Stimulated activated effector memory CD8-positive, alpha-beta T cell treated with anti-CD3 and anti-CD28 coated beads, Interleukin-12 subunit alpha, Interleukin-12 subunit beta, amount 100 ng/mL, for 72 hours (primary cell): ENCODE measurements around the gene CBLC.
"Not testable (repeated sequence)": the region's sequence is repeated elsewhere in the genome, so short reads cannot be mapped to it uniquely, and the experiment has no call there.

ENCODE experiments used
- ATAC-seq: fragments of 150-1000 bp; cut with Tn5 transposase; 2 replicates; pipeline ENCODE4 v1.10.0; 2021
- DNase-seq, 2 donors: peaks; one replicate each; pipeline ENCODE4 v3.0.0; 2021 to 2022; ENCODE audit warnings: low spot score in 2 of 2
- H3K27ac Mint-ChIP-seq: one replicate; pipeline ENCODE4 v1.8.0; 2022; ENCODE audit warnings: mild to moderate bottlenecking, mixed read lengths
- H3K36me3 Mint-ChIP-seq: one replicate; pipeline ENCODE4 v1.8.0; 2022; ENCODE audit warnings: mild to moderate bottlenecking, mixed read lengths
- H3K4me1 Mint-ChIP-seq: one replicate; pipeline ENCODE4 v1.8.0; 2022; ENCODE audit warnings: mixed read lengths
- H3K4me3 Mint-ChIP-seq: one replicate; pipeline ENCODE4 v1.8.0; 2022; ENCODE audit warnings: mild to moderate bottlenecking, mixed read lengths
- H3K9me3 Mint-ChIP-seq: one replicate; pipeline ENCODE4 v1.8.0; 2022; ENCODE audit warnings: mixed read lengths

The CBLC gene

GRCh38 chr19:44770550-44771257 lies 7.0 kb upstream of the CBLC start:
- DNase-seq (peak; percentile 94 to 98), ATAC-seq (peak; percentile 98)
- Mint-ChIP-seq H3K27ac (peak overlapping the region; percentile 77), H3K9me3 (no peaks in the 10 kb centered on the region), H3K36me3 (peaks cover 8% of the 10 kb centered on the region), H3K4me1 (peaks cover 29% of the 10 kb centered on the region), H3K4me3 (peak overlapping the region; percentile 45)

- not testable (repeated sequence) for H3K4me3 Mint-ChIP-seq, H3K9me3 Mint-ChIP-seq, H3K36me3 Mint-ChIP-seq, H3K27ac Mint-ChIP-seq, ATAC-seq, DNase-seq
- peaks cover 28% of the 10 kb centered on the region for H3K4me1 Mint-ChIP-seq
Observed at GRCh38 chr19:44772144-44772543, 5.5 kb upstream of the CBLC start.

- no peaks in the 10 kb centered on the region for H3K9me3 Mint-ChIP-seq
- peaks cover 20% of the 10 kb centered on the region for H3K4me1 Mint-ChIP-seq
- ATAC-seq (no peak), DNase-seq (no peak)
- no peak overlapping the region for H3K27ac Mint-ChIP-seq
- H3K36me3 Mint-ChIP-seq: peaks cover 8% of the 10 kb centered on the region
- H3K4me3 Mint-ChIP-seq: no peak overlapping the region
Observed at GRCh38 chr19:44772959-44773358, 4.7 kb upstream of the CBLC start.

- H3K27ac Mint-ChIP-seq: no peak overlapping the region
- peaks cover 3% of the 10 kb centered on the region for H3K4me1 Mint-ChIP-seq
- H3K4me3 Mint-ChIP-seq: no peak overlapping the region
- no peak for ATAC-seq
- no peaks in the 10 kb centered on the region for H3K9me3 Mint-ChIP-seq
- no peak for DNase-seq
- H3K36me3 Mint-ChIP-seq: peaks cover under 1% of the 10 kb centered on the region
Observed at GRCh38 chr19:44775676-44776240, 1.9 kb upstream of the CBLC start.

- Mint-ChIP-seq H3K4me3 (no peak overlapping the region), H3K9me3 (no peaks in the 10 kb centered on the region), H3K36me3 (no peaks in the 10 kb centered on the region), H3K4me1 (no peaks in the 10 kb centered on the region), H3K27ac (peak overlapping the region; percentile 26)
- DNase-seq (no peak), ATAC-seq (no peak)
Observed at GRCh38 chr19:44776402-44777096, 1.1 kb upstream of the CBLC start.

GRCh38 chr19:44779150-44779549 lies 1.5 kb downstream of the CBLC start:
- no peaks in the 10 kb centered on the region for H3K36me3 Mint-ChIP-seq
- no peak overlapping the region for H3K27ac Mint-ChIP-seq
- peaks cover 2% of the 10 kb centered on the region for H3K4me1 Mint-ChIP-seq
- ATAC-seq: no peak
- H3K4me3 Mint-ChIP-seq: no peak overlapping the region
- no peaks in the 10 kb centered on the region for H3K9me3 Mint-ChIP-seq
- no peak for DNase-seq

GRCh38 chr19:44781694-44782093 lies 4.0 kb downstream of the CBLC start:
- H3K4me1 Mint-ChIP-seq, ATAC-seq, H3K27ac Mint-ChIP-seq, H3K4me3 Mint-ChIP-seq, DNase-seq, H3K36me3 Mint-ChIP-seq, H3K9me3 Mint-ChIP-seq: not testable (repeated sequence)

GRCh38 chr19:44782729-44783128 lies 5.0 kb downstream of the CBLC start:
- H3K9me3 Mint-ChIP-seq: no peaks in the 10 kb centered on the region
- no peak overlapping the region for H3K27ac Mint-ChIP-seq
- no peak overlapping the region for H3K4me3 Mint-ChIP-seq
- ATAC-seq (no peak), DNase-seq (no peak)
- no peaks in the 10 kb centered on the region for H3K36me3 Mint-ChIP-seq
- H3K4me1 Mint-ChIP-seq: peaks cover 7% of the 10 kb centered on the region

GRCh38 chr19:44783545-44783944 lies 5.9 kb downstream of the CBLC start:
- H3K36me3 Mint-ChIP-seq: no peaks in the 10 kb centered on the region
- ATAC-seq: no peak
- DNase-seq: no peak
- no peak overlapping the region for H3K27ac Mint-ChIP-seq
- no peaks in the 10 kb centered on the region for H3K9me3 Mint-ChIP-seq
- no peak overlapping the region for H3K4me3 Mint-ChIP-seq
- peaks cover 7% of the 10 kb centered on the region for H3K4me1 Mint-ChIP-seq

GRCh38 chr19:44785271-44785670 lies 7.6 kb downstream of the CBLC start:
- Mint-ChIP-seq H3K4me1 (peaks cover 7% of the 10 kb centered on the region), H3K4me3 (no peak overlapping the region), H3K36me3 (no peaks in the 10 kb centered on the region), H3K9me3 (no peaks in the 10 kb centered on the region), H3K27ac (no peak overlapping the region)
- DNase-seq (no peak), ATAC-seq (no peak)

GRCh38 chr19:44785993-44786392 lies 8.3 kb downstream of the CBLC start:
- no peak for ATAC-seq
- Mint-ChIP-seq H3K27ac (no peak overlapping the region), H3K9me3 (no peaks in the 10 kb centered on the region), H3K4me1 (peaks cover 7% of the 10 kb centered on the region), H3K36me3 (no peaks in the 10 kb centered on the region), H3K4me3 (no peak overlapping the region)
- DNase-seq: no peak

- no peaks in the 10 kb centered on the region for H3K36me3 Mint-ChIP-seq
- no peak overlapping the region for H3K27ac Mint-ChIP-seq
- ATAC-seq (no peak), DNase-seq (no peak)
- no peaks in the 10 kb centered on the region for H3K9me3 Mint-ChIP-seq
- H3K4me1 Mint-ChIP-seq: peaks cover 7% of the 10 kb centered on the region
- H3K4me3 Mint-ChIP-seq: no peak overlapping the region
Observed at GRCh38 chr19:44788971-44789370, 11.3 kb downstream of the CBLC start.

- Mint-ChIP-seq H3K9me3 (no peaks in the 10 kb centered on the region), H3K27ac (no peak overlapping the region), H3K4me1 (no peaks in the 10 kb centered on the region), H3K36me3 (no peaks in the 10 kb centered on the region), H3K4me3 (no peak overlapping the region)
- DNase-seq (no peak), ATAC-seq (no peak)
Observed at GRCh38 chr19:44789943-44790483, 12.3 kb downstream of the CBLC start.

GRCh38 chr19:44792281-44792680 lies 14.6 kb downstream of the CBLC start:
- H3K36me3 Mint-ChIP-seq: no peaks in the 10 kb centered on the region
- H3K27ac Mint-ChIP-seq: no peak overlapping the region
- H3K9me3 Mint-ChIP-seq: no peaks in the 10 kb centered on the region
- ATAC-seq (no peak), DNase-seq (no peak)
- no peak overlapping the region for H3K4me3 Mint-ChIP-seq
- no peaks in the 10 kb centered on the region for H3K4me1 Mint-ChIP-seq

- ATAC-seq (no peak), DNase-seq (no peak)
- peaks cover 3% of the 10 kb centered on the region for H3K4me1 Mint-ChIP-seq
- no peak overlapping the region for H3K27ac Mint-ChIP-seq
- H3K4me3 Mint-ChIP-seq: no peak overlapping the region
- no peaks in the 10 kb centered on the region for H3K36me3 Mint-ChIP-seq
- no peaks in the 10 kb centered on the region for H3K9me3 Mint-ChIP-seq
Observed at GRCh38 chr19:44794610-44795009, 16.9 kb downstream of the CBLC start.
